ENCODE results near the gene ADARB2. TPM values are rescaled to one million over a fixed set of nuclear protein-coding genes. Genes with fewer than 3 reads are reported as not detected.
A peak's percentile ranks its signal among the peaks of the same experiment; 100 is the strongest.

Gene ADARB2
- polyA plus RNA-seq, 4 donors, result 0.40 to 1.5 (median 0.91) TPM

DNA sequence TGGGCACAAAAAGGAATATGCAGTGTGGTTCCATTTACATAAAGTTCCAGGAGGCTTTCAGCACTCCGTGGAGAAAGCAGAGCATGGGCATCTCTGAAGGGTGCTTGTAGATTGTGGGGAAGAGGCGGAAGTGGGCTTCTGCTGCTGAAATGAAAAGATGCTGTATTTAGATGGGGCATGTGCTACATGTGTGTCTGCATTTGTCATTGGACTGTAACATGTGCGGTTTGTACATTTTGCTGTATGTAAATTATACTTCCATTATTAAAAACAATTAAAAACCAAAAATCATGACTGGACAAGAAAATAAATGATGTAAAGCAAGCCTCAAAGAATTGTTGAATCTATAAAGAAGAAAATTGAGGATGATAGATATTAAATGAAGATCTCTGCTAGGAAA is 347.1 kb downstream of the ADARB2 start:
- no peak for DNase-seq (ENCODE audit: low read depth in 4 of 4, low spot score in 3 of 4)

DNA sequence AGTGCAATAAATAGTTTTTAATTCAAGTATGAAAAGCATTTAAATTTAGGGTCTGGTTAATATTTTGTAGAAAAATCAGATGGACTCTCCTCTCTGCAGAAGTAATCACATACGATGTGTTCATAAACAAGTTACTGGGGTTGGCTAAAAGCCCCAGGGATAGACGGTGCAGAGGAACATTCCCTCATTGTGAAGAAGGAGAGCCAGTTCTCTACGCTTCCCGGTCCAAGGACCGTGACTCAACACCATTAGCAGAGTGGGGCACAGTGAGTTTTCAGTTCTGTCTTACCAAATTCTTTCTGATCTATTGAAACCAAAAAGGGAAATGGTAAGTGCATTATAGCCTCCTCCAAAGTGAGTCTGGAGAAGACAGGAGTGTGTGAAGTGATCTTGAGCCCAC is 353.3 kb downstream of the ADARB2 start:
- DNase-seq (ENCODE audit: low read depth in 4 of 4, low spot score in 3 of 4), result no peak

DNA sequence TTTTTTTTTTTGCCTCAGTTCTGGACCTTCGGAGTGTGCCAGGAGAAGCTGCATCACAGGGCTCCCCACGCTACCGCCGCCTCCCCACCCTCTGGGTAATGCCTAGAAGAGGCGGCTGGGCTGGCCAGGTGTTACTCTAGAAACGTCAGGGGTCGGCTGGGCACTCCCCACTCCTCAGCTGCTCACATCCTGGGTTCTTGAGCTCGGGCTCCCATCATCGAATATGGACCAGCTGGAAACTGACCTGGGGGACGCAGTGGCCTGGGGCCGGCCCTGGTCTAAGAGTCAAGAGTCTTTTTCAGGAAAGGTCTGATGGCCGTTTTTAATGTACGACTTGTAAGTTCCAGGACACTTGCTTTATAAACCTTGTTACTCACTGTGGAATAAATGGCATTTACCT is 354.6 kb downstream of the ADARB2 start:
- DNase-seq (ENCODE audit: low read depth in 4 of 4, low spot score in 3 of 4), result no peak

DNA sequence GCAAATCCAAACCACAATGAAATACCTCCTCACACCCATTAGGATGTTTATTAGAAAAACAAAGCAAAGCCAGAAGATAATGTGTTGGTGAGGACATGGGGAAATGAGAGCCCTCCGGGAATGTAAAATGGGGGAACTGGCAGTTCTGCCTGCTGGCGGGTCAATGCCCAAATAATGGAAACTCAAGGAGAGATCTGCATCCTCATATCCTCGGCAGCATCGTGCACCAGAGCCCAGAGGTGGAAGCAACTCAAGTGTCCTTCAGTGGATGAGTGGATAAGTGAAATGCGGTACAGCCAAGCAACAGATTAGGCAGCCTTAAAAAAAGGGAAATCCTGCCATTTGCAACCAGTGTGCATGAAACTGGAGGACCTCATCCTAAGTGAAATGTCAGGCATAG is 356.0 kb downstream of the ADARB2 start:
- no peak for DNase-seq (ENCODE audit: low read depth in 4 of 4, low spot score in 3 of 4)

DNA sequence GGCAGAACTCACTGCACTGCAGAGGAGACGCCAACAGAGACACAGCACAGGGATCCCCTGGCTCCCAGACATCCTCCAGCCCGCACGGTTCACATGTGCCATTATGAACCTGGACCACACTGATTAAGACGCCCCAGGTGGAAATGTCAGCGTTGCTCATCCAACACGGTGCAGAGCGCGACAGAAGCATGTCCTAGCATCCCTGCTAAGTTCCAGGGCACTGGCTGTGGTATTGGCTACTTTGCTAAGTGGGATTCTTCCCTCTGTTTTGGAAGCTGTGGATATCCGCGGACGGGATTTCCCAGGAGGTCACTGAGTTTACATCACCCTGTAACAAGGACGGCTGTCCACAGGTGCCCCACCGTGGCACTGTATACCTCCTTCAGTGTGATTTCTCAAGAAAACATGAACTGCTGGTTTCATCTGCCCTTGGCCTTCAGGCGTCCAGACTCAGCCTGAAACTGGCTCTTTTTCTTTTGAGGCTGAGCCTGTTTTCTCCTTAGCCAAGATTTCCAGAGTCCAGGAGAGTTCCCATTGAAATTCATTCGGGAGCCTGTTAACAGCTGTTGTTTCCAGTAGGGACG is 357.1 kb downstream of the ADARB2 start:
- no peak for DNase-seq (ENCODE audit: low read depth in 4 of 4, low spot score in 3 of 4)

DNA sequence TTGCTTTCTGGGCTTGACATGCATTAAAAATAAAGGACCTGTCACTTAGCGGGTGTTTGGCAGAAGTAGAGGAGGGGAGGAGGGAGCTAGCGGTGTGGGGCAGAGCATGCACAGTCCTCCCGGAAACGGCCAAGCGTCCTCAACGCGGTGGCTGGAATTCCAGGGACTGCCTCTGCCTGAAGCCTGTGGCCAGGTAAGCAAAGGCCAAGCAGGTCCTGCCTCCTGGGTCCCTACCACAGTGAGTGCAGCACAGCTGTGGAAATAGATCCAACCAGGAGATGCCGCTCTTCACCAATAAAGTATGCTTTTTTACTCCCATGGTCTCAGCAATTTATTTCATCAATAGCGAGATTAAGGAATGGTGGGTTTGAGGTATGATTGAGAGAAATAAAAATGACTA is 357.7 kb downstream of the ADARB2 start:
- DNase-seq (ENCODE audit: low read depth in 4 of 4, low spot score in 3 of 4), result no peak

DNA sequence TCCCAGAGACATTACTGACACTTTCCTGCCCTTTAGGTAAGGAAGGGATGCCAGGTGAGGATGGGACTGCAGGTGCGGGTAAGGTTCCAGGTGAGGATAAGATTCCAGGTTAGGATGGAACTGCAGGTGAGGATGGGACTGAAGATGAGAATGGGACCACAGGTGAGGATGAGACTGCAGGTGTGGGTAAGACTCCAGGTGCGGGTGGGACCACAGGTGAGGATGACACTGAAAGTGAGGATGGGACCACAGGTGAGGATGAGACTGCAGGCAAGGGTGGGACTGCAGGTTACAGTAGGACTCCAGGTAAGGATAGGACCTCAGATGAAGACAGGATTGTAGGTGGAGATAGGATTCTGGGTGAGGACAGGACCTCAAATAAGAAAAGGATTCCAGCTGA is 358.9 kb downstream of the ADARB2 start:
- no peak for DNase-seq (ENCODE audit: low read depth in 4 of 4, low spot score in 3 of 4)

DNA sequence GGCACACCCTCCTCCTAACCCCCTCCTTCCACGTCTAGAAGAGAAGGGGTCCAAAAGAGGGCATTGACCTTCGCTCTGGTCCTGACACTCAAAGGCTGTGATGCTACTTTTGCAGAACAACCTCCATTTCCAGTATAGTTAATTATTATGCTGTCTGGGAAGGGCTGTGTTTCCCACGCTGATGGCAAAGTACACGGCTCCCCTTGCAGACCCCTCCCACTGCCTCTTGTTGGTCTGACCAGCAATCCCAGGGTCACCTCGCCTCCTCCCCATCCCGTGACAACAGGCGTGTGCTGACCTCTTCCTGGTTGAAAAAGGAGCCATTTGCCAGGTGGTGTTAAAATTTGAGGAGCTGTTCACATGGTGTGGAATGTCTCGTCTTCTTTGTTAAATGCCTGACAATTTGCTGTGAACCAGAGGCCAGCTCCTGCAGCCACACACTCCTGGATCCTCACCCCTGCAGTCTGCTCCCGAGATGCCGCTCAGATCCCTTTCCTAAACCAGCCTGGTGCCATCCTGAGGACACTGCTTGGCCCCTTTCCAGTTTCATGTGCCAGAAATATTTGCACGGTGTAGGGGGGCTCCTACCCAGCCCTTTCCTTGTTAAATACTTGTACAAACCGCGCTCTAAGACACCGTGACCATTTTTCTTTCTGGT is 359.5 kb downstream of the ADARB2 start:
- DNase-seq (ENCODE audit: low read depth in 4 of 4, low spot score in 3 of 4), result peak in 1 of 4 donors; percentile 12

DNA sequence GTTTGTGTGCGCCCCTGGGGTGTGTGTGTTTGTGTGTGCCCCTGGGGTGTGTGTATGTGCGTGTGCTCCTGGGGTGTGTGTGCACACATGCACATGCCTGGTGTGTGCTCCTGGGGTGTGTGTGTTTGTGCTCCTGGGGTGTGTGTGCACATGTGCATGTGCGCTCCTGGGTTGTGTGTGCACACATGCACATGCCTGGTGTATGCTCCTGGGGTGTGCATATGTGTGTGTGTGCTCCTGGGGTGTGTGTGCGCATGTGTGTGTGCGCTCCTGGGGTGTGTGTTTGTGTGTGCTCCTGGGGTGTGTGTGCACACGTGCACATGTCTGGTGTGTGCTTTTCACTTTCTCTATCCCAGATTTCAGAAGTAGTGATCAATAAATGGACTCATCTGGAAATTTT is 360.1 kb downstream of the ADARB2 start:
- no peak for DNase-seq (ENCODE audit: low read depth in 4 of 4, low spot score in 3 of 4)

DNA sequence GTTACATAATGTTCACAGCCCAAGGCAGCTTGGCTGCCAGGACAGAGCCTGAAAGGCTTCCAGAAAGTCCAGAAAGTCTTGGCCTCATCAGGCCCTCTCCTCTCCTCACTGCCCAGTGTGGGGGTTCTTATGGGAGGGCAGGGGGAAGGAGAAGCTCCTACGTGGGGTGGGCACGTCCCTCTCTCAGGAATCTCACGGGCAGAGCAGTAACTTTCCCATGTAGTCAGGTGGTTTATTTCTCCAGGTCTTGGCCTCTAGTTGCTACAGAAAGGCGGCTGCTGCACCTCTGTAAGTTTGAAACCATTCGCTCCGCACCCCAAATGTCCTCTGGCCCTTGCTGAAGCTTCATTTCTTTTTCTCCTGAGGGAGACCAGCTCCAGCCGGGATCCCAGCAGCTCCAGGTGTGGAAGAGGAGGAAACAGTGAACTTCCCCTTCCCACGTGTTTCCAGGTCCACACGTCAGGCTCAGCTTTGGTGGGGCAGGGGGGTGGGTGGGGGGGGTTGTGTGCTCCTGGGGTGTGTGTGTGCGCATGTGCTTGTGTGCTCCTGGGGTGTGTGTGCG is 360.9 kb downstream of the ADARB2 start:
- DNase-seq (ENCODE audit: low read depth in 4 of 4, low spot score in 3 of 4), result no peak

DNA sequence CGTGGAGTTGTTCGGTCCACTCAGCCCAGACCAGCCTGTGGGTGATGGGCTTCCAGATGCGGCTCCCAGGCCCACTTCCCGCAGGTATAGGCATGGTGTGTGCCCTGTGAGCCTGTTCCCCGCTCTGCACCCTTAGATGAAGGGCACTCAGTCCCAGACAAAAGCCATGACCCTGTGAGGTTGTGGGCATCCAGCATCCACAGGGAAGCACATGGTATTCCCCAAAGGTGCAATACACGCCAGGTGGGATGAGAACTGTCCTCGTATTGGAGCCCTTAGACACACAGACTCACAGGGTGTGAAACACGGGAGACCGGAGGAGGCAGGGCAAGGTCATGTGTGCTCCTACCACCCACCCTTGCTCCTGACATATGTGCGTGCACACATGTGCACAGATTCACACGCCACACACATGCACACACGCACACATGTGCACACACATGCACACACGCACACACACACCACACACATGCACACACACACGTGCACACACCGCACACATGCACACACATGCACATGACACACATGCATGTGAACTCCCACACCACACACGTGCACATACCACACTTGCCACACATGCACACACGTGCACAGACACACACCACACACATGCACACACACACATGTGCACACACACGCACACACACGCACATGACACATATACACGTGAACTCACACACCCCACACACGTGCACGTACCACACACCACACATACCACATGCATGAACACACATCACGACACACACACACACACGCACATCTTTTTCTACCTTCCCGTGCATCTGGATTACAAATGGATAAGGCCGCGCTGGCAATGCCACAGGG is 361.8 kb downstream of the ADARB2 start:
- no peak for DNase-seq (ENCODE audit: low read depth in 4 of 4, low spot score in 3 of 4)

DNA sequence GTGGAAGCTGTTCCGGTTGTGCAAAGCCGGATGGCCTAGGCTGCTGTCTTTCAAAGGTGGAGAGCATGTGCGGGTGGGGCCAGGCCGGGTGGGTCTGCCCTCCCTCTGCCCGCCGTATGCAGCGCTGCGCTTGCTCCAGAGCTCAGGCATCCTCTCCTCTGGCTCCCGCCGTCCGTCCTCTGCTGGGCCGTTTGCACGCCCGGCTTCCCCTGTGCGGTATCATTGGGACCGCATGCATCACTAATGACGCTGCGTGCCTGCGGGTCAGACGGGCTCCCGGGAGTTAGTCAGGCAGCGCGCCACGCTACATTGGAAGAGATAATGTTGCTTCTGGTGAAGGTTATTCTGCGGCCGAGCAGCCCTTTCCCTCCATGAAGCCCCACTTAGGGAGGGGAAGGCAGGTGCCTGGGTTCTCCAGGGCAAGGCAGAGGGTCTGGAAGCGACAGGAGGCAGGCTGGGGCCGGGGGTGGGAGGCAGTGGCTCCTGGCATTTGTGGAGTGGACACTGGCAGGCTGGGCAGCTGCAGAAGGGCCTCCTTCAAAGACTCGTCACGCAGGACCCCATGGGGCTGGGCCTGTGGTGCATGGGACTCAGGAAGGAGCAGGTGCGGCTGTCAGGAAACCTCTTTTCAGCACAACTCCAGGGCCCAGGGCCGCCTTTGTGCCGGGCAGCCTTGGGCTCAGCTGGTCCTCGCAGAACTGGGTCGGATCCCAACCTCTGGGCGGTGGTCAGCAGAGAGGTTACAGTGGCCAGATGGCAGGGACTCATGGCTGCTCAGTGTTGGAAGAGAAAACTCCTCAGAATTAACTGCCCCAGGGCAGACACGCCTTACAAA is 362.6 kb downstream of the ADARB2 start:
- no peak for DNase-seq (ENCODE audit: low read depth in 4 of 4, low spot score in 3 of 4)

DNA sequence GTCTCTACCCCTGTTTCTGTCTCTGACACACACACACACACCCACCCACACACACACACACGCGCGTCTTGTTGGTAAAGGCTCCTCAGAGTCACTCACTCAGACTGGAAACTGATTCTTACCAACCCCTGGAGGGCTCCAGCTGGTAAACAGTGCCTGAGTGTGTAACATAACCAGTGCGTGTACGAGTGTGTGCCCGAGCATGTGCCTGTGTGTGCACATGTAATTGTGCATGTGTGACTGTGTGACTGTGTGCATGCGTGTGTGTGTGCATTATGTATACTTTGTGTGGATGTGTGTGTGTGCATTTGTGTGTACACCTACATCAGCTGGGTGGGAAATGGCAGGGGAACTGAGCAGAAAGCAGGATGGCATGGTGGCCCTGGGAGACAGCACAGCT is 364.0 kb downstream of the ADARB2 start:
- no peak for DNase-seq (ENCODE audit: low read depth in 4 of 4, low spot score in 3 of 4)

DNA sequence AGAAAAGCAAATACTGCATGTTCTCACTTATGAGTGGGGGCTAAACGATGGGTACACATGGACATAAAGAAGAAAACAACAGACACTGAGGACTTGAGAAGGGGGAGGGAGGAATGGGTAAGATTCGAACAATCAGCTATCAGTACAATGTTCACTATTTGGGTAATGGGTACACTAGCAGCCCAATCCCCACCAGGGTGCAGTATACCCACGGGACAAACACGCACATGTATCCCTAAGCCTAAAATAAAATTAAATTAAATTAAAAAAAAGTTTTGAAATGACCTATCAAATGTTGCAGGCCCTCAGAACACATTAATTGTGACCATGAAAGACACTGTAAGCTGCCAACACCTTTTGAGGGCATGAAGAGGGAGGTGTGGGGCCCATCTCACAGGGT is 365.1 kb downstream of the ADARB2 start:
- DNase-seq (ENCODE audit: low read depth in 4 of 4, low spot score in 3 of 4), result no peak

DNA sequence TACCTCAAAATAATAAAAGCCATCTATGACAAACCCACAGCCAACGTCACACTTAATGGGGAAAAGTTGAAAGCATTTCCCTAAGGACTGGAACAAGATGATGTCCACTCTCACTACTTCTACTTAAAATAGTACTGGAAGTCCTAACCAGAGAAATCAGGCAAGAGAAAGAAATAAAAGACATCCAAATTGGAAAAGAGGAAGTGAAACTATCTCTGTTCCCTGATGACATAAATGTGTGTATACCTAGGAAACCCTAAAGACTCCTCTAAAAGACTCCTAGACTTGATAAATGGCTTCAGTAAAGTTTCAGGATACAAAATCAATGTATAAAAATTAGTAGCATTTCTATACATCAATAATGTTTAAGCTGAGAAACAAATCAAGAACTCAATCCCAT is 367.0 kb downstream of the ADARB2 start:
- no peak for DNase-seq (ENCODE audit: low read depth in 4 of 4, low spot score in 3 of 4)

DNA sequence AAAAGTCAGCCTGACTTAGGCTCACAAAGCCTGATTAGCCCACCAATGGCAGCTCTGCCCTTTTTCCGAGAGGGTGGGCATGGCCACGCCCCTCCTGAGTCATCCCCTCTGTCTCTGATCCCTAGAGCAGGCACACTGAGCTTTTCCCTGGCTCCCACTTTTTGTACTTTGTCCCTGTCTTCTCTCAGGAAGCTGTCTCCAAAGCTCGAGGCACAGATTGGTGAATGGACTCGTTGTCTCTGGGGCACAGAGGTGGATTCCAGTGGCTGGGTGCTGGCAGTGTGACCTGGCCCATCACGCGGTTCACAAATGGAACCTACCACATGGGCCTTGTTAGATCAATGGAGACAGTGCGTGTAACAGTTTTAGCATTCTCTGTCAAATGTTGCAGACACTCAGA is 367.7 kb downstream of the ADARB2 start:
- DNase-seq (ENCODE audit: low read depth in 4 of 4, low spot score in 3 of 4), result no peak

DNA sequence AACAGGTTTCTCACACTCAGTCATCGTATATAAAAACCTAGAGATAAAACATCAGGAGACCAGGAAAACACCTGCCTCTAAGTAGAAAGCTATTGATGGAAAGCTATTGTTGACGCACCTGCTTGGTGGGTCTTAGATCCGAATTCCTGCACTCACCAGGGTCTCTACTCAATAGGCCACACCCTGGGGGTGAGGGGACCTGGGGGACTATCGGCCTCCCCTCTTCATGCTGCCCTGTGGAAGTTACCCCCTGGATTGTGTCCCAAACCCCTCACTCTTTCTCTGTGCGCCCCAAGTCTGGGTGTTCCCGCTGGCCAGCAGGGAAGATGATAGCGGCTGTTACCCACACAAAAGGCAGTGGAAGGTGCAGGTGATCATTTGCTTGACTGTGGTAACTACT is 368.1 kb downstream of the ADARB2 start:
- DNase-seq (ENCODE audit: low read depth in 4 of 4, low spot score in 3 of 4), result no peak

DNA sequence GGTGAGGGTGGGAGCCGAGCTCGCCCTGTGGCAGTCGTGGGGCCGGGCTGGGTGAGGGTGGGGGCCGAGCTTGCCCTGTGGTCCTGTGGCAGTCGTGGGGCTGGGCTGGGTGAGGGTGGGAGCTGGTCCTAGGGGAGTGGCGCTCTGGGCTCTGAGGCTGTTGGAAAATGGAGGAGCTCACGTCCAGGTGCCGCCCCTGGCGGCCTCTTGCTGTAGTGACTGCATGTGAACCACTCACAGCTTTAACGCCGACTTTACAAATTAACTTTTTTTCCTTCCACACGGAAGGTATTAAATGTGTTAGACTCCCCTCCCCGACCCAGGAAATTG is 368.5 kb downstream of the ADARB2 start:
- DNase-seq (ENCODE audit: low read depth in 4 of 4, low spot score in 3 of 4), result no peak

DNA sequence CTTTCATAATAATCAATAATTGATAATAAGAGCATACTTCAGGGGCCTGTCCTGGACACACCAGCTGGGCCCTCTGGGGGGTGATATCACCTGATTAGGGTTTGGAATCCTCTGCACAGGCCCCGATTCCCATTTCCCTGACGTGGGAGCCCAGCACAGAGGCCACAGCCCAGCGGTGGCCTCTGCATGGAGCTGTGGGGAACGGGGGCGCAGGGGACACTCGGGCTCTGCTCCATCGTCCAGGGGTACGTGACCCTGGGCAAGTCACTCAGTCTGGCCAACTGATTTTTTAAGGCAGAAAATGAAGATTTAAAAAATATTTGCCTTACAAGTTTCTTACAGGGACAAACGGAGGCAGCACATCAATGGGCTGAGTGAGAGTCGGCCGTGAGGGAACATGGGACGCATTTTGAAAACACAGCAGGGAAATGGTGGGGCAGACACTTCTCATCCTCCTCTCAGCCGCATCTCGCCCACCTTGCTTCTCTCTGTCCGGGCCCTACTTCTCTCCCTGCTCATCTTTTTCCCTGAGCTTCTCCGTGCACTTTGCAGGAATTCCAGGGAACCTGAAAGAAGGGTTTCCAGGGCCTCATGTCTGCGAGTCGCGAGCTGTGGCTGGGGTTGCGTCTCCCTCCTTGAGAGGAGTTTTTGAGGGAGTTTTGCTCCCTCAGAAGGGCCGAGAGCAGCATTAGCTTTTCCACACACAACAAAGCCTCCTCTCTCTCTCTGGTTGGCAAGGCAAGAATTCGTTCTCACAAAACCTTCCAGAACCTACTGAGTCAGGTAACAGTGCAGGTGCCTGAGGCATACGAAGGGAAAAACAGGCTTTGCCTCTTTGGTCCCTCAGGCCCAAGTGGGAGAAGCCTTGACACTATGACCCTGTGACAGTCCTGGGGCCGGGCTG is 369.1 kb downstream of the ADARB2 start:
- no peak for DNase-seq (ENCODE audit: low read depth in 4 of 4, low spot score in 3 of 4)

Measured in left renal pelvis (tissue), 4 donors.